Right lobe of liver (tissue), 4 donors: ENCODE results near the gene ANKS1B.

Experiments
- POLR2A ChIP-seq: fragments of 450-650 bp; IDR thresholded peaks from one replicate; pipeline ENCODE4 v1.6.1; 2017; ENCODE audit warnings: antibody characterized with exemption, mild to moderate bottlenecking
- TF ChIP-seq, protein P1 (sequence below), 4 donors: fragments of 200-600 bp in 3 of 4; fragments of 450-650 bp in 1 of 4; IDR thresholded peaks; one replicate each; pipeline versions ENCODE4 v1.5.1 to v1.8.0; 2016 to 2022; ENCODE audit warnings: antibody characterized with exemption in 4 of 4, mild to moderate bottlenecking in 2 of 4
- donor health status: DM: no; HTN: no; CAD: no.
- donor health status: DM: no; HTN: no; CAD: no.
- donor health status: DM: no; HTN: yes; CAD: no.

DNA sequence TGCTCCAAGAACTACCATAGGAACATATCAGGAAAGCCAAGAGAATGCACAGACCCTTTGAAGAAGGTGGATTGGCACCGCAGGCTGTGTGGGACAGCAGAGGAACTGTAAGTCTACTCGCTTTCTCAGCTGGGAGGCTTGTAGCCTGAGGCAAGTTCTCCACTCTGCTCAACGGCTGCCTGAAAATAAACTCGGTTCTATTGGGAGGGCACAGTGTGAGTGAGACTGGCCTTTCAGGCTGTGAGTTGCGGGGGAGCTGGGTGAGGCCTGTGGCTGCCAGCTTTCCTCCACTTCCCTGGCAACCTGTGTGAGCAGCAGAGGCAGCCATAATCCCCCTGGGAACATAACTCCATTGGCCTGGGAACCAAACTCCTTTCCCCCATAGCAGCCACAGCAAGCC is 132.1 kb downstream of the ANKS1B start:
- TF ChIP-seq, protein P1, sequence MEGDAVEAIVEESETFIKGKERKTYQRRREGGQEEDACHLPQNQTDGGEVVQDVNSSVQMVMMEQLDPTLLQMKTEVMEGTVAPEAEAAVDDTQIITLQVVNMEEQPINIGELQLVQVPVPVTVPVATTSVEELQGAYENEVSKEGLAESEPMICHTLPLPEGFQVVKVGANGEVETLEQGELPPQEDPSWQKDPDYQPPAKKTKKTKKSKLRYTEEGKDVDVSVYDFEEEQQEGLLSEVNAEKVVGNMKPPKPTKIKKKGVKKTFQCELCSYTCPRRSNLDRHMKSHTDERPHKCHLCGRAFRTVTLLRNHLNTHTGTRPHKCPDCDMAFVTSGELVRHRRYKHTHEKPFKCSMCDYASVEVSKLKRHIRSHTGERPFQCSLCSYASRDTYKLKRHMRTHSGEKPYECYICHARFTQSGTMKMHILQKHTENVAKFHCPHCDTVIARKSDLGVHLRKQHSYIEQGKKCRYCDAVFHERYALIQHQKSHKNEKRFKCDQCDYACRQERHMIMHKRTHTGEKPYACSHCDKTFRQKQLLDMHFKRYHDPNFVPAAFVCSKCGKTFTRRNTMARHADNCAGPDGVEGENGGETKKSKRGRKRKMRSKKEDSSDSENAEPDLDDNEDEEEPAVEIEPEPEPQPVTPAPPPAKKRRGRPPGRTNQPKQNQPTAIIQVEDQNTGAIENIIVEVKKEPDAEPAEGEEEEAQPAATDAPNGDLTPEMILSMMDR (IDR thresholded peaks at IDR 0.05) = no peak
- TF ChIP-seq POLR2A = no peak
